ENCODE results near the gene AJUBA. TPM values are rescaled to one million over a fixed set of nuclear protein-coding genes. Genes with fewer than 3 reads are reported as not detected.

Gene AJUBA
- total RNA-seq, 1 experiment from 2014 or later: 125 TPM

- Histone ChIP-seq H3K27me3 (replicated peaks) (no peaks in the 10 kb centered on the region), H3K36me3 (0 out of 2 replicates have a peak, but pooled peaks cover 2% of the 10 kb centered on the region), H3K4me1 (replicated peaks) (peaks cover 6% of the 10 kb centered on the region), H3K27ac (no peak overlapping the region), H3K9me3 (replicated peaks) (no peaks in the 10 kb centered on the region), H3K4me3 (no peak overlapping the region)
- DNase-seq (ENCODE audit: low read depth in 1 of 2, low spot score in 2 of 2): no peak
Measured at GRCh38 chr14:22997676-22998323, 15.4 kb upstream of the AJUBA start.

GRCh38 chr14:22996768-22997654, 14.7 kb upstream of the AJUBA start:
- Histone ChIP-seq H3K9me3 (replicated peaks) (no peaks in the 10 kb centered on the region), H3K27me3 (replicated peaks) (no peaks in the 10 kb centered on the region), H3K27ac (no peak overlapping the region), H3K4me3 (no peak overlapping the region), H3K36me3 (0 out of 2 replicates have a peak, but pooled peaks cover 2% of the 10 kb centered on the region), H3K4me1 (replicated peaks) (peaks cover 6% of the 10 kb centered on the region)
- DNase-seq (ENCODE audit: low read depth in 1 of 2, low spot score in 2 of 2): no peak

- no peaks in the 10 kb centered on the region for H3K27me3 ChIP-seq (replicated peaks)
Measured at GRCh38 chr14:22995889-22996625, 13.7 kb upstream of the AJUBA start.

GRCh38 chr14:22994762-22995275, 12.5 kb upstream of the AJUBA start:
- Histone ChIP-seq H3K36me3 (0 out of 2 replicates have a peak, but pooled peaks cover 2% of the 10 kb centered on the region), H3K4me1 (replicated peaks) (peaks cover 6% of the 10 kb centered on the region), H3K9me3 (replicated peaks) (no peaks in the 10 kb centered on the region), H3K27me3 (replicated peaks) (no peaks in the 10 kb centered on the region), H3K4me3 (no peak overlapping the region), H3K27ac (no peak overlapping the region)
- peak in 1 of 2 experiments; percentile 46 for DNase-seq (ENCODE audit: low read depth in 1 of 2, low spot score in 2 of 2)

More at GRCh38 chr14:22995889-22996625, 13.7 kb upstream of the AJUBA start:
- H3K4me3 ChIP-seq: no peak overlapping the region
- H3K4me1 ChIP-seq (replicated peaks): peaks cover 6% of the 10 kb centered on the region
- H3K9me3 ChIP-seq (replicated peaks): no peaks in the 10 kb centered on the region
- no peak overlapping the region for H3K27ac ChIP-seq
- no peak for DNase-seq (ENCODE audit: low read depth in 1 of 2, low spot score in 2 of 2)
- 0 out of 2 replicates have a peak, but pooled peaks cover 2% of the 10 kb centered on the region for H3K36me3 ChIP-seq

- no peak for DNase-seq (ENCODE audit: low read depth in 1 of 2, low spot score in 2 of 2)
- H3K4me1 ChIP-seq (replicated peaks): peaks cover 6% of the 10 kb centered on the region
- H3K9me3 ChIP-seq (replicated peaks): no peaks in the 10 kb centered on the region
- H3K4me3 ChIP-seq: no peak overlapping the region
- no peaks in the 10 kb centered on the region for H3K27me3 ChIP-seq (replicated peaks)
- H3K27ac ChIP-seq: no peak overlapping the region
- H3K36me3 ChIP-seq: peaks cover 6% of the 10 kb centered on the region; the same call in 1 of the 2 replicates
Measured at GRCh38 chr14:22993517-22993916, 11.2 kb upstream of the AJUBA start.

GRCh38 chr14:22991852-22992251, 9.5 kb upstream of the AJUBA start:
- DNase-seq (ENCODE audit: low read depth in 1 of 2, low spot score in 2 of 2): no peak
- Histone ChIP-seq H3K27ac (no peak overlapping the region), H3K4me3 (no peak overlapping the region), H3K27me3 (replicated peaks) (no peaks in the 10 kb centered on the region), H3K4me1 (replicated peaks) (peaks cover 6% of the 10 kb centered on the region), H3K9me3 (replicated peaks) (no peaks in the 10 kb centered on the region), H3K36me3 (peaks cover 9% of the 10 kb centered on the region; the same call in 1 of the 2 replicates)

- no peaks in the 10 kb centered on the region for H3K27me3 ChIP-seq (replicated peaks)
- no peak for DNase-seq (ENCODE audit: low read depth in 1 of 2, low spot score in 2 of 2)
- peaks cover 8% of the 10 kb centered on the region; the same call in 1 of the 2 replicates for H3K36me3 ChIP-seq
- no peak overlapping the region for H3K27ac ChIP-seq
- H3K9me3 ChIP-seq (replicated peaks): no peaks in the 10 kb centered on the region
- H3K4me1 ChIP-seq (replicated peaks): peaks cover 8% of the 10 kb centered on the region
- no peak overlapping the region for H3K4me3 ChIP-seq
Measured at GRCh38 chr14:22987291-22987690, 4.9 kb upstream of the AJUBA start.

- DNase-seq (ENCODE audit: low read depth in 1 of 2, low spot score in 2 of 2): peak; percentile 60 to 81
- no peak overlapping the region for H3K27ac ChIP-seq
- peaks cover 15% of the 10 kb centered on the region for H3K36me3 ChIP-seq
- peaks cover 8% of the 10 kb centered on the region for H3K4me1 ChIP-seq (replicated peaks)
- H3K4me3 ChIP-seq: no peak overlapping the region
- no peaks in the 10 kb centered on the region for H3K9me3 ChIP-seq (replicated peaks)
- H3K27me3 ChIP-seq (replicated peaks): no peaks in the 10 kb centered on the region
Measured at GRCh38 chr14:22986508-22987054, 4.2 kb upstream of the AJUBA start.

GRCh38 chr14:22985894-22986507, 3.6 kb upstream of the AJUBA start:
- H3K4me3 ChIP-seq: no peak overlapping the region
- H3K4me1 ChIP-seq (replicated peaks): peaks cover 8% of the 10 kb centered on the region
- H3K9me3 ChIP-seq (replicated peaks): no peaks in the 10 kb centered on the region
- no peak overlapping the region for H3K27ac ChIP-seq
- no peaks in the 10 kb centered on the region for H3K27me3 ChIP-seq (replicated peaks)
- no peak for DNase-seq (ENCODE audit: low read depth in 1 of 2, low spot score in 2 of 2)
- peaks cover 21% of the 10 kb centered on the region for H3K36me3 ChIP-seq

GRCh38 chr14:22984959-22985658, 2.8 kb upstream of the AJUBA start:
- Histone ChIP-seq H3K9me3 (replicated peaks) (no peaks in the 10 kb centered on the region), H3K4me3 (no peak overlapping the region), H3K36me3 (peaks cover 27% of the 10 kb centered on the region), H3K27ac (no peak overlapping the region), H3K4me1 (replicated peaks) (peaks cover 11% of the 10 kb centered on the region), H3K27me3 (replicated peaks) (no peaks in the 10 kb centered on the region)
- DNase-seq (ENCODE audit: low read depth in 1 of 2, low spot score in 2 of 2): no peak

- H3K27me3 ChIP-seq (replicated peaks): no peaks in the 10 kb centered on the region
- H3K9me3 ChIP-seq (replicated peaks): no peaks in the 10 kb centered on the region
- H3K36me3 ChIP-seq: peaks cover 50% of the 10 kb centered on the region
- H3K27ac ChIP-seq: peak overlapping the region; percentile 81
- peak overlapping the region; percentile 87 for H3K4me3 ChIP-seq
- H3K4me1 ChIP-seq (replicated peaks): peaks cover 40% of the 10 kb centered on the region
- DNase-seq (ENCODE audit: low read depth in 1 of 2, low spot score in 2 of 2): no peak
Measured at GRCh38 chr14:22981876-22982476, 375 bp downstream of the AJUBA start.

All from SJSA1 (cell line).